SU-DHL-6 (cell line): ENCODE measurements around the gene C19orf73.

Source experiments
- CTCF ChIP-seq: fragments of 200-600 bp; sonication (generic); IDR thresholded peaks from one replicate; pipeline ENCODE4 v1.5.1; 2017; ENCODE audit warnings: antibody characterized with exemption, mild to moderate bottlenecking, low read length, moderate library complexity; ENCODE audit not compliant: insufficient read depth, poor library complexity, severe bottlenecking
- EZH2phosphoT487 ChIP-seq: fragments of 200-600 bp; sonication (generic), shearing (Covaris generic); conservative IDR thresholded peaks from 2 replicates; pipeline ENCODE4 v1.6.1; 2018; ENCODE audit warnings: mild to moderate bottlenecking, antibody characterized with exemption, low read length, moderate library complexity, mixed read lengths

- no peak for TF ChIP-seq EZH2phosphoT487
- no peak for TF ChIP-seq CTCF
Measured at GRCh38 chr19:49109569-49110233, 9.2 kb downstream of the C19orf73 start.
